ENCODE results near the gene CDC37.
"Not testable (repeated sequence)": the region's sequence is repeated elsewhere in the genome, so short reads cannot be mapped to it uniquely, and the experiment has no call there.

The CDC37 gene

DNA sequence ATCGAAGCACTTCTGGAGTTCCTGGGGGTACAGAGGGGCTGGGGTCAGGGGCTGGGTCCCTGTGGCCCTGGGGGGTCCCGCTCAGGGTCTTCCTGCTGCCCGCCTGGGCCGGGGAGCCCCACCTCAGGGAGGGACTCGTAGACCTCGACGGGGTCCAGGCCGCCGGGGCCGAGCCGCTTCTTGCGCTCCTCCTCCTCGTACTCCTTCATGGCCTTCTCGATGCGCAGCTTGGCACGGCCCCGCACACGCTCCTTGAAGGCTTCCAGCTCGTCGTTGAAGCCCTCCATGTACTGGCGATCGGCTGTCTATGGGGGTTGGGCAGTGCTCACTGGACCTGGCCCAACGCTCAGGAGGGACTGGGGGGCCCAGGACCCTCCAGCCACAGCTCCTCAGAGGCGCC, 10.2 kb downstream of the CDC37 start:
- H3K4me3 ChIP-seq (ENCODE audit: low read depth, low read length), result no peak overlapping the region
- TF ChIP-seq, protein P1, sequence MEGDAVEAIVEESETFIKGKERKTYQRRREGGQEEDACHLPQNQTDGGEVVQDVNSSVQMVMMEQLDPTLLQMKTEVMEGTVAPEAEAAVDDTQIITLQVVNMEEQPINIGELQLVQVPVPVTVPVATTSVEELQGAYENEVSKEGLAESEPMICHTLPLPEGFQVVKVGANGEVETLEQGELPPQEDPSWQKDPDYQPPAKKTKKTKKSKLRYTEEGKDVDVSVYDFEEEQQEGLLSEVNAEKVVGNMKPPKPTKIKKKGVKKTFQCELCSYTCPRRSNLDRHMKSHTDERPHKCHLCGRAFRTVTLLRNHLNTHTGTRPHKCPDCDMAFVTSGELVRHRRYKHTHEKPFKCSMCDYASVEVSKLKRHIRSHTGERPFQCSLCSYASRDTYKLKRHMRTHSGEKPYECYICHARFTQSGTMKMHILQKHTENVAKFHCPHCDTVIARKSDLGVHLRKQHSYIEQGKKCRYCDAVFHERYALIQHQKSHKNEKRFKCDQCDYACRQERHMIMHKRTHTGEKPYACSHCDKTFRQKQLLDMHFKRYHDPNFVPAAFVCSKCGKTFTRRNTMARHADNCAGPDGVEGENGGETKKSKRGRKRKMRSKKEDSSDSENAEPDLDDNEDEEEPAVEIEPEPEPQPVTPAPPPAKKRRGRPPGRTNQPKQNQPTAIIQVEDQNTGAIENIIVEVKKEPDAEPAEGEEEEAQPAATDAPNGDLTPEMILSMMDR (IDR thresholded peaks at IDR 0.05; ENCODE audit: control insufficient read depth, extremely low read depth, insufficient read depth), result no peak
- DNase-seq (ENCODE audit: low read depth), result no peak

- DNase-seq (ENCODE audit: low read depth), result no peak
- H3K4me3 ChIP-seq (ENCODE audit: low read depth, low read length), result no peak overlapping the region
Measured at GRCh38 chr19:10392120-10392519, 11.2 kb downstream of the CDC37 start.

GRCh38 chr19:10390652-10391286, 12.6 kb downstream of the CDC37 start:
- peak; percentile 30 for DNase-seq (ENCODE audit: low read depth)
- TF ChIP-seq, protein P1 (IDR thresholded peaks at IDR 0.05; ENCODE audit: control insufficient read depth, extremely low read depth, insufficient read depth), result peak; percentile 92

More at GRCh38 chr19:10392120-10392519, 11.2 kb downstream of the CDC37 start:
- TF ChIP-seq, protein P1 (IDR thresholded peaks at IDR 0.05; ENCODE audit: control insufficient read depth, extremely low read depth, insufficient read depth), result no peak

DNA sequence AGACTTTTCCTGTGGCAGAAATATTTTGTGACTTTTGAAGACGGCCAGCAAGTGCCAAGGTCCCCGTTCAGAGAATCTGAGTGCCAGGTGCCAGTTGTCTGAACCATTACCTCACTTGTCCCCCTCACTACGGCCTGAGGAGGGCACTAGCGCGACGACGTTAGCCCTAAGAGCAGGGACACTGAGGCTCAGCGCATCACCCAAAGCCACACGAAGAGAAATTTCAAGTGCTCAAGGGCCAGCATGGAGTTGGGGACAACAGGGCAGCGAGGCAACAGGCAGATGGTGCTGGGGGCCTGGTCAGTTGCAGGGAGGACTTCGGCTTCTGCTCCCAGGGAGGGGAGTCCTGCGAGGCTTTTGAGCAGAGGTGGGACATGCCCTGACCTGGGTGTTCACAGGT, 13.5 kb downstream of the CDC37 start:
- no peak for DNase-seq (ENCODE audit: low read depth)
- no peak overlapping the region for H3K4me3 ChIP-seq (ENCODE audit: low read depth, low read length)
- TF ChIP-seq, protein P1 (IDR thresholded peaks at IDR 0.05; ENCODE audit: control insufficient read depth, extremely low read depth, insufficient read depth), result peak; percentile 17; the same call in 1 of the 2 replicates

More at GRCh38 chr19:10390652-10391286, 12.6 kb downstream of the CDC37 start:
- H3K4me3 ChIP-seq (ENCODE audit: low read depth, low read length), result no peak overlapping the region

DNA sequence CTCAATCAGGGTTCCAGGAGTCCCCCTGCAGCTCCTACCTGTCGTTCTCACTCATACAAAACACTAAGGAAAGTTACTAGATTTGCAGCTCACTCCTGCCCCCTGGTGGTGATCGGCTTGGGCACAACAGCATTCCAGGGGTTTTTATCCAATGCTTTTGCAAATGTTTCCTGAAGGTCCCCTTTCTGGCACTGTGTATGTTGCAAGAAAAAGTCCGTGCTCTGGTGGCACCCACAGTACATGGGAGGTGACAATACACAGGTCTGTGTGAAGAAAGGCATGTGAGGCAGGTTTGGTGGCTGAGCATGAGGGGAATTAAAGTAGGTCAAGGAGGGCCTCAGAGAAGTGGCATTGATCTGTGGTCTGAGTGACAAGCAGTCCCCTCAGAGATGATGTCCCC, 14.4 kb downstream of the CDC37 start:
- no peak overlapping the region for H3K4me3 ChIP-seq (ENCODE audit: low read depth, low read length)
- peak; percentile 57 for DNase-seq (ENCODE audit: low read depth)
- TF ChIP-seq, protein P1 (IDR thresholded peaks at IDR 0.05; ENCODE audit: control insufficient read depth, extremely low read depth, insufficient read depth), result peak; percentile 91

DNA sequence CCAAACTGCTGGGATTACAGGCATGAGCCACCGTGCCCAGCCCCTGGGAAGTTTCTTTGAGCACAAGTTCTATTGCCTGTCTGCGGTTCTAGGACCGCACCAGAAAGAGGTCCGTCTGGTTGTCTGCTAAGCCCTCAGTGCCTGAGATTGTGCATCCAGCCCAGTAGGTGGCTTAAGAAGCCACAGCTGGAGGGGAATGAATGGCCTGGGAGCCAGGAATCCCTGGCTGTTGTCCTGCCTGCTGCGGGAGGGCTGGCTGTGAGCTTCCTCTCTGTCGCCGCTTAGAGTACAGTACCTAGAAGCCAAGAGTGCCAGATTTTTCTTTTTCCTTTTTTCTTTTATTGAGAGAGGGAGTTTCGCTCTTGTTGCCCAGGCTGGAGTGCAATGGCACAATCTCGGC, 18.8 kb downstream of the CDC37 start:
- DNase-seq (ENCODE audit: low read depth), result no peak

DNA sequence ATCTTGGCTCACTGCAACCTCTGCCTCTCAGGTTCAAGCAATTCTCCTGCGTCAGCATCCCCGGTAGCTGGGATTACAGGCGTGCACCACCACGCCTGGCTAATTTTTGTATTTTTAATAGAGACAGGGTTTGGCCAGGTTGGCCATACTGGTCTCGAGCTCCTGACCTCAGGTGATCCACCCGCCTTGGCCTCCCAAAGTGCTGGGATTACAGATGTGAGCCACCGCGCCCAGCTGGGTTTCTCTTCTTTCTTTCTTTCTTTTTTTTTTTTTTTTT, 20.2 kb downstream of the CDC37 start:
- H3K4me3 ChIP-seq (ENCODE audit: low read depth, low read length); DNase-seq (ENCODE audit: low read depth): not testable (repeated sequence)

More for the DNA sequence above, 18.8 kb downstream of the CDC37 start:
- TF ChIP-seq, protein P1 (IDR thresholded peaks at IDR 0.05; ENCODE audit: control insufficient read depth, extremely low read depth, insufficient read depth), result no peak
- no peak overlapping the region for H3K4me3 ChIP-seq (ENCODE audit: low read depth, low read length)
